T-helper 17 cell (primary cell): Measurements from ENCODE around the gene RTN4RL1. TPM values are rescaled to one million over a fixed set of nuclear protein-coding genes. Genes with fewer than 3 reads are reported as not detected.

ENCODE experiments used
- ATAC-seq: fragments of 150-1000 bp; cut with Tn5 transposase; 2 replicates; pipeline ENCODE4 v1.10.0; 2021; ENCODE audit warnings: mild to moderate bottlenecking, moderate library complexity
- DNase-seq, 3 donors: peaks; one replicate each; pipeline versions ENCODE4 v3.0.0 to v3.0.0-alpha.2; 2020 to 2021
- H3K9me3 ChIP-seq: one replicate; pipeline ENCODE4 v1.7.0; 2013; ENCODE audit warnings: low read length, mild to moderate bottlenecking; ENCODE audit not compliant: control insufficient read depth, poor library complexity, severe bottlenecking
- H3K27ac Mint-ChIP-seq: one replicate; pipeline ENCODE4 v1.8.0; 2022; ENCODE audit warnings: mild to moderate bottlenecking, moderate library complexity, mixed read lengths
- H3K27me3 Mint-ChIP-seq: one replicate; pipeline ENCODE4 v1.8.0; 2022; ENCODE audit warnings: mixed read lengths
- H3K36me3 Mint-ChIP-seq: one replicate; pipeline ENCODE4 v1.8.0; 2022; ENCODE audit warnings: low read depth, mixed read lengths
- H3K4me1 Mint-ChIP-seq: one replicate; pipeline ENCODE4 v1.8.0; 2022; ENCODE audit warnings: mild to moderate bottlenecking, mixed read lengths
- H3K4me3 Mint-ChIP-seq: one replicate; pipeline ENCODE4 v1.8.0; 2022; ENCODE audit warnings: mild to moderate bottlenecking, moderate library complexity, mixed read lengths
- total RNA-seq, 4 donors: library from RNA in 2 of 4; stranded (reverse) in 2 of 4; gene quantifications; one replicate each; pipeline ENCODE4 v1.2.3 and lab custom pipeline; 2022 to 2026

RTN4RL1 gene
- total RNA-seq, 2 donors from 2014 or later: 0.21 to 0.90 TPM

DNA sequence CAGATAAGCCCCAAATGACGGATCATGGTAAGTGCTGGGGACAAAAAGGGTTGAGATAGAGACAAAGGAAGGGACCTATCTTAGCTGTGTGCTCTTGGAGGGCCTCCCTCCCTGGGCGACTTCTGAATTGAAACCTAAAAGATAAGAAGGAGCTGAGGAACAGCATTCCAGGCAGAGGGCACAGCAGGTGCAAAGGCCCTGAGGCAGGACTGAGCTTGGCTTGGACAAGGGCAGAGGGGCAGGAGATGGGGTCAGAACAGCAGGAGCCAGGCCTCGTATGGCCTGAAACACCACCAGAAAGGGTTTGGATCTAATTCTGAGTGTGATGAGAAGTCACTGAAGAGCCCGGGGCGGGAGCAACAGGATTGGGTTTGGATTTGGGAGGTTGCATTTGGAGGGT is 75.4 kb downstream of the RTN4RL1 start:
- no peaks in the 10 kb centered on the region for H3K9me3 ChIP-seq
- DNase-seq (no peak), ATAC-seq (no peak)
- no peak overlapping the region for H3K4me3 Mint-ChIP-seq
- H3K36me3 Mint-ChIP-seq: peaks cover 6% of the 10 kb centered on the region
- peaks cover 5% of the 10 kb centered on the region for H3K27me3 Mint-ChIP-seq
- no peak overlapping the region for H3K27ac Mint-ChIP-seq
- H3K4me1 Mint-ChIP-seq: peaks cover 4% of the 10 kb centered on the region

DNA sequence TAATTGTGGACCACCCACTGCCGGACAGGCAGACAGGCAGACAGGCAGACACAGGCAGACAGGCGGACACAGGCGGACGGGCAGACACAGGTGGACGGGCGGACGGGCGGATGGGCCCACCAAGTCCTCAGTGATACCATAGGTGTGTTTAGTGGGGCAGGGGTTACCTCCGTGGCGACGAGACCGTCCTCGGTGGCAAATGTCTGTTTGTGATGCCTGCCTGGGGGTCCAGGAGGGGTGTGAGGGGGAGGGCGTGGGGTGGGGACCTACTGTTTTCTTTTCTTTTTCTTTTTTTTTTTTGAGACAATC is 76.7 kb downstream of the RTN4RL1 start:
- Mint-ChIP-seq H3K4me1 (peaks cover 4% of the 10 kb centered on the region), H3K27ac (no peak overlapping the region), H3K4me3 (no peak overlapping the region), H3K27me3 (no peaks in the 10 kb centered on the region), H3K36me3 (peaks cover 6% of the 10 kb centered on the region)
- ATAC-seq: no peak
- H3K9me3 ChIP-seq: no peaks in the 10 kb centered on the region
- DNase-seq: no peak

DNA sequence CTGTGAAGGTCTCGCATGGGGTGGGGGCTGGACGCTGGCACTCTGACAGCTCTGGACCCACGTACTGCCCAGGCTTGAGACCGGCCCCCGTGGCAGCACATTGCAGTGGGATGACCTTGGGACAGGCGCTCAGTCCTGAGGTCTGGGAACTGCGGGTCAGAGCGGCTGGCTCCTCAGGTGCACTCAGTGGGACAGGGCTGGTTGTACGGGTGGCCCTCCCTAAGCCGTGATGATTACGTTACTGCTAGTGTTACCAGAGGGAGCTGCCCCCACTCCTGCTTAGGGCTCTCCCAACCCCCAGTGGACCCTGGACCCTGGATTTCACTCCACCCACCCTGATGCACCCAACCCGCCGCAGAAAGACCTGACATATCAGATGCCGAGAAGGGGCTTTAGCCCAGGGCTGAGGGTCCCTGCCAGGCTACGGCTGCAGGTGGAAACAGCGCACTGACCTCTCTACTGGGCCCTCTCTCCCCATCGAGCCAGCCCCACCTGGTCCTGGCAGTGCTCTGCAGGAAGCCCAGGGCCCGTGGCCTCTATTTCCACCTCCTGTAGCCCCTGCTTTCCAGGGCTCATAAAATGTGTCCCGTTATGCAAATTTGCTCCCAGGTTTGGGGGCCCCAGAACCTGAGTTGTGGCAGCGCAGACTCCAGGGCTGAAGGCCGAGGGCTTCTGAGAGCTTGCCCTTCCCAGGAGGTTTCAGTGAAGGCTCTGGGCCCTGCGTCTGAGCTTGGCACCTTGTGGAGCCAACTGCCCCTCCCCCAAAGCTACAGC is 77.2 kb downstream of the RTN4RL1 start:
- H3K9me3 ChIP-seq: no peaks in the 10 kb centered on the region
- Mint-ChIP-seq H3K4me1 (peaks cover 4% of the 10 kb centered on the region), H3K36me3 (peaks cover 6% of the 10 kb centered on the region), H3K27ac (no peak overlapping the region), H3K4me3 (no peak overlapping the region), H3K27me3 (no peaks in the 10 kb centered on the region)
- ATAC-seq (no peak), DNase-seq (no peak)

DNA sequence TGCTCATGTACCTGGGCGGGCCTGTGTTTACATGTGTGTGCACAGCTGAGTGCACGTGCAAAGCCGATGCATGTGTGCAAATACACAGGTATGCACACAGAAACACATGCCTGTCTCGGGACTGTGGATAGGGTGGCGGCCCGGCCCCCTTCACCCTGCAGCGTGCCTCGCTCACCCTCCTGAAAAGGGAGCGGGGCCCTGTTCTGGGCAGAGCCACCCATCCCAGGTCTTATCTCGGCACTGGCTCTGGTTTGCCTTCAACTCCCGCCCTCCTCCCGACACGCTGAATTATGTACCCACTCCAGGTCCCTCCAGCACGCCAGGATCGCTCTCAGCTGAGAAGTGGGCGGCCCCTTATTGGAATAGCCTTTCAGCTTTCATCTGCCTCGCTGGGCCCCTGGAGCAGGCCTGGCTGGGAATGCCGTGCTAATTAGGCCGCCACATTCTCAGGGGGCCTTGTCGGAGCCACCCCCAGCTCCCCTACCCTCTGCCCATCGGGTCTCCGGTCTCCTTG is 77.8 kb downstream of the RTN4RL1 start:
- Mint-ChIP-seq H3K4me3 (no peak overlapping the region), H3K36me3 (peaks cover 6% of the 10 kb centered on the region), H3K4me1 (peaks cover 4% of the 10 kb centered on the region), H3K27me3 (no peaks in the 10 kb centered on the region), H3K27ac (no peak overlapping the region)
- DNase-seq: no peak
- no peaks in the 10 kb centered on the region for H3K9me3 ChIP-seq
- ATAC-seq: no peak

GRCh38 chr17:1946021-1946932 is 78.9 kb downstream of the RTN4RL1 start:
- Mint-ChIP-seq H3K27ac (no peak overlapping the region), H3K4me3 (no peak overlapping the region), H3K27me3 (no peaks in the 10 kb centered on the region), H3K36me3 (peaks cover 6% of the 10 kb centered on the region), H3K4me1 (peaks cover 4% of the 10 kb centered on the region)
- DNase-seq (no peak), ATAC-seq (no peak)
- no peaks in the 10 kb centered on the region for H3K9me3 ChIP-seq

- H3K9me3 ChIP-seq: no peaks in the 10 kb centered on the region
- Mint-ChIP-seq H3K27me3 (no peaks in the 10 kb centered on the region), H3K4me3 (peak overlapping the region; percentile 67), H3K4me1 (peaks cover 4% of the 10 kb centered on the region), H3K36me3 (peaks cover 6% of the 10 kb centered on the region), H3K27ac (no peak overlapping the region)
- ATAC-seq (no peak), DNase-seq (no peak)
These were observed 79.5 kb downstream of the RTN4RL1 start for GRCh38 chr17:1945621-1946020.

DNA sequence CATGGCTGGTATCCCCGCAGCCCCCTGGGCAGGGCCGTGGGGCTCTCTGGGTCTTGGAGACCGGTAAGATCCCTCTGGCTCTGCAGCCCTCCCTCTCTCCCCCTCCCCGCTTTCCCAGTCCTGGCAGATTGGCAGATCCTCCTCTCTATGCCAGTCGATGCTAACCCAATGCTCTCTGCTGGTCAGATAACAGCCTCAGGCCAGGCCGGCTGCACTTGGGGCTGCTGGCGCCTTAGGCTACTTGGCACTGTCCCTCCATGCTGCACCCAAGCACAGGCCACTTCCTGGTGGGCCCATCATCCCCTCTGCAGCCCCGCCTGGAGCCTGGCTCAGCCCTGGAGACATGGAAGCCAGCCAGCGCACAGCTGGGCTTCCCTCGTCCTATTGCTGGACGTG is 81.7 kb downstream of the RTN4RL1 start:
- H3K27ac Mint-ChIP-seq: no peak overlapping the region
- no peak overlapping the region for H3K4me3 Mint-ChIP-seq
- peaks cover 4% of the 10 kb centered on the region for H3K4me1 Mint-ChIP-seq
- peaks cover 6% of the 10 kb centered on the region for H3K36me3 Mint-ChIP-seq
- H3K27me3 Mint-ChIP-seq: no peaks in the 10 kb centered on the region
- ATAC-seq (no peak), DNase-seq (no peak)
- no peaks in the 10 kb centered on the region for H3K9me3 ChIP-seq

GRCh38 chr17:1942666-1943435 is 82.3 kb downstream of the RTN4RL1 start:
- H3K36me3 Mint-ChIP-seq: peaks cover 6% of the 10 kb centered on the region
- DNase-seq (no peak), ATAC-seq (no peak)
- H3K9me3 ChIP-seq: no peaks in the 10 kb centered on the region
- H3K27me3 Mint-ChIP-seq: no peaks in the 10 kb centered on the region
- H3K4me3 Mint-ChIP-seq: no peak overlapping the region
- H3K4me1 Mint-ChIP-seq: peaks cover 4% of the 10 kb centered on the region
- no peak overlapping the region for H3K27ac Mint-ChIP-seq

DNA sequence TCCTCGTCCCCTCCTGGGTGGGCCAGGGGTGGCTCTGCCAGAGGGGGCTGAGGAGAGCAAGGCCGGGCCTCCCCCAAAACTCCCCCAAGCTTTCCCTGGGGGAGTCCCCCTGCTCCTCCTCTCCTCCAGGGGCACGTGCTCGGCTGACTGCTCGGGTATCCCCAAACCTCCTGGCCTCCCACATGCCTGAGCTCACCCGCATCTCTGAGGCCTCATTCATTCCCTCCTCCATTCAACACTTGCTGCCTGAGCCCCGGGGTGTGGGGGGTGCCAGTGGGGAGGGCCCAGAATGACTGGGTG is 83.1 kb downstream of the RTN4RL1 start:
- H3K4me1 Mint-ChIP-seq: peaks cover 4% of the 10 kb centered on the region
- no peak overlapping the region for H3K4me3 Mint-ChIP-seq
- no peak overlapping the region for H3K27ac Mint-ChIP-seq
- no peaks in the 10 kb centered on the region for H3K9me3 ChIP-seq
- no peaks in the 10 kb centered on the region for H3K27me3 Mint-ChIP-seq
- ATAC-seq: no peak
- peaks cover 6% of the 10 kb centered on the region for H3K36me3 Mint-ChIP-seq
- DNase-seq: no peak

DNA sequence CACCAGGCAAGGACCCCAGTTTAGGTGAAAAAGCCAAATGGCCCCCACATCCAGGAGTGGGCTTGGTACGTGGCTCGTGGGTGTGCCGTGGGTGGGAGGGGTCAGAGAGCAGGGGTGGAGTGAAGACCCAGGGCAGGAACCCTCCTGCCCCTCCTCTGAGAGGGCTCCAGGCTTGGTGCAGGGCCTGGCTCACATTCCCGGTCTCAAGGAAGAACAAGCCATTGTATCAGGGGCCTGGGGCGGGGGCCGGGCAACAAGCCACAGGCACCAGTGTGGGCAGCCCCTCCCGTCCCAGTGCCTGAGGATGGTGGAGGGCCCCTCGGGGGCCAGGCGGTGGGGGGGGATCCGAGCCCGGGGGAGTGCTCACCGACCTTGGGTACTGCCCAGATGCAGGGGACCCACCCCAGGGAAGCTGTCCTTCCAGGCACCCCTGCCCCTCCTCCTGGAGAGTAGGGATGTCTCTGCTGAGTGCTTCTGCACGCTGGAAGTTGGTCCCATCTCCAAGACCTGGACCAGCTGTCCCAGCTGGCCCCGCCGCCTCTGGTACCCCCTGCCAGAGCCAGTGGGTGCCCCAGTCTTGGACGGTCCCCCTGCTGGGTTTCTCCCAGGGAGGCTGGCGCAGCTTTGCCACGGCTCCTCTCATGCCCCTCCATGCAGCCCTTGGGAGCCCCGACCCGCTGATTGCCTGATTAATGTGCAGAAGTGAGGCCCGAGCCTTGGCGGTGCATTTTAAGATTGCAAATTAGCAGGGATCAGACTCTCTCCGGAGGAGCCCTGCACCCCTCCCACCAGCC is 83.7 kb downstream of the RTN4RL1 start:
- Mint-ChIP-seq H3K27me3 (no peaks in the 10 kb centered on the region), H3K4me1 (peaks cover 2% of the 10 kb centered on the region), H3K4me3 (no peak overlapping the region), H3K36me3 (peaks cover 2% of the 10 kb centered on the region), H3K27ac (no peak overlapping the region)
- DNase-seq (no peak), ATAC-seq (no peak)
- no peaks in the 10 kb centered on the region for H3K9me3 ChIP-seq

DNA sequence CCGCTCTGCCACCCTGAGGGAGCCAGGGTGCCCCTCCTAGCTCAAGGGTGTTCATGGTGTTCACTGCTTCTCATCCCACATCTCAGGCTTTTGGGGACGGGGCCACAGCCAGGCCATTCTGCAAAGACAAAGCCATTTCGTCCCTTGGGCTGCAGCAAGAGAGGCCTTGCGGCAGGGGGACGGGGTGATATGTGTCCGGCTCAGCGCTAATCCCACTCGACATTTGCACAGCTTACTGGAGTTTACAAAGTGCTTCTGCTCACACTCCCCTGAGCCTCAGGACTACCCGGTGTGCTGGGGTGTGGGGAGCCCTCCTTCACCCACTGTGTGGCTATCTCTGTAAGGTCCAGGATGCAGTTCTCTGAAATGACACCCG is 84.3 kb downstream of the RTN4RL1 start:
- no peaks in the 10 kb centered on the region for H3K27me3 Mint-ChIP-seq
- H3K4me3 Mint-ChIP-seq: no peak overlapping the region
- ATAC-seq: no peak
- H3K9me3 ChIP-seq: no peaks in the 10 kb centered on the region
- H3K36me3 Mint-ChIP-seq: no peaks in the 10 kb centered on the region
- no peaks in the 10 kb centered on the region for H3K4me1 Mint-ChIP-seq
- no peak for DNase-seq
- H3K27ac Mint-ChIP-seq: no peak overlapping the region

- Mint-ChIP-seq H3K4me1 (peaks cover under 1% of the 10 kb centered on the region), H3K36me3 (no peaks in the 10 kb centered on the region), H3K27me3 (no peaks in the 10 kb centered on the region), H3K4me3 (no peak overlapping the region), H3K27ac (no peak overlapping the region)
- no peaks in the 10 kb centered on the region for H3K9me3 ChIP-seq
- ATAC-seq (no peak), DNase-seq (no peak)
These were observed 84.9 kb downstream of the RTN4RL1 start for GRCh38 chr17:1939981-1940809.
